CD4-positive, alpha-beta T cell (primary cell): ENCODE measurements around the gene TLE1. TPM values are rescaled to one million over a fixed set of nuclear protein-coding genes. Genes with fewer than 3 reads are reported as not detected.

Experiments
- ATAC-seq: fragments of 200-7000 bp; cut with Tn5 transposase; one replicate; pipeline ENCODE4 v1.10.0; 2022; ENCODE audit warnings: mild to moderate bottlenecking; ENCODE audit not compliant: poor library complexity
- CTCF ChIA-PET: fragments of 350-600 bp; sonication (Branson Sonifier 250); formaldehyde crosslinking; loops from one replicate; lab custom pipeline; 2021; ENCODE audit warnings: antibody characterized with exemption, inconsistent platforms; lab: Charles Lee
- POLR2A ChIA-PET: fragments of 350-600 bp; sonication (Branson Sonifier 250); formaldehyde crosslinking; loops from one replicate; lab custom pipeline; 2021; ENCODE audit warnings: antibody characterized with exemption, inconsistent platforms; lab: Charles Lee
- DNase-seq, 14 experiments: peaks; one replicate each; pipeline ENCODE4 v3.0.0-alpha.2; 2013 to 2020; ENCODE audit warnings: mixed read lengths in 2 of 14
- H3K27ac ChIP-seq, 2 donors: one replicate each; pipeline versions ENCODE4 v1.5.1 to v1.7.0; 2013; ENCODE audit warnings: low read length in 2 of 2, low read depth in 1 of 2, mild to moderate bottlenecking in 1 of 2
- H3K27me3 ChIP-seq, 2 experiments: 1 replicate in 1 of 2; 2 replicates in 1 of 2; pipeline versions ENCODE4 v1.6.1 to v1.7.0; 2013; ENCODE audit warnings: low read length in 2 of 2, control low read depth in 1 of 2, mild to moderate bottlenecking in 1 of 2, moderate library complexity in 1 of 2; ENCODE audit not compliant: insufficient read depth in 2 of 2, control insufficient read depth in 1 of 2
- H3K36me3 ChIP-seq: one replicate; pipeline ENCODE4 v1.6.1; 2013; ENCODE audit warnings: low read length, control low read depth; ENCODE audit not compliant: insufficient read depth
- H3K4me1 ChIP-seq: one replicate; pipeline ENCODE4 v1.6.1; 2013; ENCODE audit warnings: low read length, control low read depth; ENCODE audit not compliant: insufficient read depth
- H3K4me3 ChIP-seq: one replicate; pipeline ENCODE4 v1.5.1; 2013; ENCODE audit warnings: mild to moderate bottlenecking, low read length, moderate library complexity
- H3K9me3 ChIP-seq, 2 experiments: 1 replicate in 1 of 2; 2 replicates in 1 of 2; pipeline versions ENCODE4 v1.6.1 to v1.7.0; 2013; ENCODE audit warnings: low read length in 2 of 2, mild to moderate bottlenecking in 2 of 2, control low read depth in 1 of 2, moderate library complexity in 1 of 2; ENCODE audit not compliant: control insufficient read depth in 1 of 2, insufficient read depth in 1 of 2
- H3K27ac Mint-ChIP-seq: one replicate; pipeline ENCODE4 v1.8.0; 2020; ENCODE audit warnings: mixed read lengths
- H3K27me3 Mint-ChIP-seq: one replicate; pipeline ENCODE4 v1.8.0; 2021; ENCODE audit warnings: mixed read lengths
- H3K36me3 Mint-ChIP-seq: one replicate; pipeline ENCODE4 v1.8.0; 2021; ENCODE audit warnings: low read depth, mixed read lengths
- H3K4me1 Mint-ChIP-seq: one replicate; pipeline ENCODE4 v1.8.0; 2021; ENCODE audit warnings: low read depth, mixed read lengths
- H3K4me3 Mint-ChIP-seq: one replicate; pipeline ENCODE4 v1.8.0; 2020; ENCODE audit warnings: mild to moderate bottlenecking, mixed read lengths
- H3K9me3 Mint-ChIP-seq: one replicate; pipeline ENCODE4 v1.8.0; 2020; ENCODE audit warnings: mixed read lengths
- CTCF ChIP-seq: fragments of 200-600 bp; IDR thresholded peaks from one replicate; pipeline ENCODE4 v1.8.0; 2022; ENCODE audit warnings: antibody characterized with exemption, mild to moderate bottlenecking
- intact Hi-C, 2 experiments: fragments of 100-400 bp; cut with DNase I in 1 of 2; cut with micrococcal nuclease in 1 of 2; formaldehyde crosslinking; loops; one replicate each; pipeline versions ENCODE4 v1.15.1 to v1.9.0; 2023 to 2025; cut with DNase I, micrococcal nuclease
- total RNA-seq, 174 experiments: library from RNA in 2 of 174; stranded (reverse) in 2 of 174; gene quantifications; one replicate each; pipeline ENCODE4 v1.2.3 and lab custom pipeline; 2021 to 2026

TLE1 gene
- total RNA-seq, 2 experiments from 2014 or later: 3.4 to 3.5 TPM

GRCh38 chr9:81666123-81666522, 23.2 kb downstream of the TLE1 start:
- POLR2A ChIA-PET: no interaction called here
- Histone ChIP-seq H3K4me1 (no peaks in the 10 kb centered on the region), H3K27ac (no peak overlapping the region), H3K4me3 (no peak overlapping the region), H3K36me3 (no peaks in the 10 kb centered on the region), H3K27me3 (no peaks in the 10 kb centered on the region), H3K9me3 (no peaks in the 10 kb centered on the region)
- DNase-seq (no peak), ATAC-seq (no peak)
- no peak for TF ChIP-seq CTCF
- CTCF ChIA-PET: no interaction called here
- Mint-ChIP-seq H3K4me1 (no peaks in the 10 kb centered on the region), H3K27ac (no peak overlapping the region), H3K4me3 (no peak overlapping the region), H3K9me3 (no peaks in the 10 kb centered on the region), H3K27me3 (no peaks in the 10 kb centered on the region), H3K36me3 (no peaks in the 10 kb centered on the region)
- intact Hi-C loops: no loop called here

- Histone ChIP-seq H3K27me3 (no peaks in the 10 kb centered on the region), H3K4me3 (no peak overlapping the region), H3K9me3 (peaks cover 0 to 5% of the 10 kb centered on the region in 2 experiments), H3K4me1 (no peaks in the 10 kb centered on the region), H3K27ac (no peak overlapping the region), H3K36me3 (no peaks in the 10 kb centered on the region)
- no peaks in the 10 kb centered on the region for H3K4me1 Mint-ChIP-seq
- no peaks in the 10 kb centered on the region for H3K9me3 Mint-ChIP-seq
- intact Hi-C loops: no loop called here
- POLR2A ChIA-PET: no interaction called here
- no peaks in the 10 kb centered on the region for H3K36me3 Mint-ChIP-seq
- no peak overlapping the region for H3K27ac Mint-ChIP-seq
- CTCF ChIA-PET: no interaction called here
- TF ChIP-seq CTCF: no peak
- no peak for DNase-seq
- no peak for ATAC-seq
- no peak overlapping the region for H3K4me3 Mint-ChIP-seq
- no peaks in the 10 kb centered on the region for H3K27me3 Mint-ChIP-seq
Measured at GRCh38 chr9:81665322-81665871, 23.9 kb downstream of the TLE1 start.

- intact Hi-C loops: no loop called here
- Mint-ChIP-seq H3K27ac (no peak overlapping the region), H3K4me1 (no peaks in the 10 kb centered on the region), H3K9me3 (no peaks in the 10 kb centered on the region), H3K4me3 (no peak overlapping the region), H3K27me3 (no peaks in the 10 kb centered on the region), H3K36me3 (no peaks in the 10 kb centered on the region)
- POLR2A ChIA-PET: no interaction called here
- no peaks in the 10 kb centered on the region for H3K36me3 ChIP-seq
- DNase-seq (no peak), ATAC-seq (no peak)
- no peak overlapping the region for H3K27ac ChIP-seq
- no peaks in the 10 kb centered on the region for H3K27me3 ChIP-seq
- CTCF ChIA-PET: no interaction called here
- peaks cover 0 to 7% of the 10 kb centered on the region in 2 experiments for H3K9me3 ChIP-seq
- H3K4me3 ChIP-seq: no peak overlapping the region
- H3K4me1 ChIP-seq: no peaks in the 10 kb centered on the region
- no peak for TF ChIP-seq CTCF
Measured at GRCh38 chr9:81664638-81665222, 24.6 kb downstream of the TLE1 start.
